ENCODE results near the gene SLC44A3.

The SLC44A3 gene

GRCh38 chr1:94836891-94837290, 16.7 kb downstream of the SLC44A3 start:
- no peak for TF ChIP-seq REST (IDR thresholded peaks at IDR 0.05; ENCODE audit: low read depth)

GRCh38 chr1:94840808-94841207, 20.7 kb downstream of the SLC44A3 start:
- TF ChIP-seq NFIC (IDR thresholded peaks at IDR 0.05) (no peak), TAF1 (IDR thresholded peaks at IDR 0.05; ENCODE audit: low read depth) (no peak), FOXM1 (IDR thresholded peaks at IDR 0.05; ENCODE audit: borderline replicate concordance, low read depth) (no peak), CEBPB (IDR thresholded peaks at IDR 0.05) (no peak), ZBTB7A (IDR thresholded peaks at IDR 0.05; ENCODE audit: low read depth) (no peak), RAD21 (IDR thresholded peaks at IDR 0.05; ENCODE audit: low read depth) (no peak), USF1 (IDR thresholded peaks at IDR 0.05) (no peak), YY1 (IDR thresholded peaks at IDR 0.05; ENCODE audit: low read depth) (no peak), REST (IDR thresholded peaks at IDR 0.05; ENCODE audit: low read depth) (no peak), EGR1 (IDR thresholded peaks at IDR 0.05) (no peak), CREB1 (IDR thresholded peaks at IDR 0.05; ENCODE audit: low read depth) (no peak), TEAD4 (IDR thresholded peaks at IDR 0.05) (no peak), EP300 (IDR thresholded peaks at IDR 0.05; ENCODE audit: borderline replicate concordance) (no peak), TCF12 (IDR thresholded peaks at IDR 0.05; ENCODE audit: low read depth) (no peak), MAX (IDR thresholded peaks at IDR 0.05) (no peak)

- TF ChIP-seq USF1 (IDR thresholded peaks at IDR 0.05) (peak; percentile 53; the same call in 1 of the 2 replicates), FOXM1 (IDR thresholded peaks at IDR 0.05; ENCODE audit: borderline replicate concordance, low read depth) (no peak)
These were observed 23.3 kb downstream of the SLC44A3 start for GRCh38 chr1:94843430-94843829.

GRCh38 chr1:94843846-94844245, 23.7 kb downstream of the SLC44A3 start:
- TF ChIP-seq NFIC (IDR thresholded peaks at IDR 0.05) (no peak), TEAD4 (IDR thresholded peaks at IDR 0.05) (no peak), EGR1 (IDR thresholded peaks at IDR 0.05) (no peak), FOXM1 (IDR thresholded peaks at IDR 0.05; ENCODE audit: borderline replicate concordance, low read depth) (no peak), CREB1 (IDR thresholded peaks at IDR 0.05; ENCODE audit: low read depth) (no peak), TAF1 (IDR thresholded peaks at IDR 0.05; ENCODE audit: low read depth) (no peak), TCF12 (IDR thresholded peaks at IDR 0.05; ENCODE audit: low read depth) (no peak), EP300 (IDR thresholded peaks at IDR 0.05; ENCODE audit: borderline replicate concordance) (no peak), ZBTB7A (IDR thresholded peaks at IDR 0.05; ENCODE audit: low read depth) (no peak), RAD21 (IDR thresholded peaks at IDR 0.05; ENCODE audit: low read depth) (no peak)

GRCh38 chr1:94846308-94846707, 26.2 kb downstream of the SLC44A3 start:
- TF ChIP-seq REST (IDR thresholded peaks at IDR 0.05; ENCODE audit: low read depth), result no peak
- TF ChIP-seq NFIC (IDR thresholded peaks at IDR 0.05), result no peak
- no peak for TF ChIP-seq CREB1 (IDR thresholded peaks at IDR 0.05; ENCODE audit: low read depth)
- TF ChIP-seq EGR1 (IDR thresholded peaks at IDR 0.05), result no peak
- TF ChIP-seq TAF1 (IDR thresholded peaks at IDR 0.05; ENCODE audit: low read depth), result no peak
- no peak for TF ChIP-seq TEAD4 (IDR thresholded peaks at IDR 0.05)
- TF ChIP-seq USF1 (IDR thresholded peaks at IDR 0.05), result no peak
- TF ChIP-seq RAD21 (IDR thresholded peaks at IDR 0.05; ENCODE audit: low read depth), result no peak
- no peak for TF ChIP-seq MAX (IDR thresholded peaks at IDR 0.05)

All from Ishikawa (cell line).